GM12891 (cell line): Measurements from ENCODE around the gene VAV3.

Source experiments
- POLR2A ChIP-seq: IDR thresholded peaks from 2 replicates; pipeline ENCODE4 v1.6.1; 2011; ENCODE audit warnings: low read depth, low read length, control low read depth
- POLR2AphosphoS5 ChIP-seq: IDR thresholded peaks from 2 replicates; pipeline ENCODE4 v1.6.1; 2011; ENCODE audit warnings: low read depth, low read length, control low read depth
- POU2F2 ChIP-seq: IDR thresholded peaks from 2 replicates; pipeline ENCODE4 v1.6.1; 2011; ENCODE audit warnings: low read depth, mild to moderate bottlenecking, control low read depth, low read length, moderate library complexity
- SPI1 ChIP-seq: IDR thresholded peaks from 2 replicates; pipeline ENCODE4 v1.6.1; 2011; ENCODE audit warnings: low read depth, low read length, control low read depth
- TAF1 ChIP-seq: IDR thresholded peaks from 2 replicates; pipeline ENCODE4 v1.6.1; 2011; ENCODE audit warnings: low read depth, low read length, control low read depth

- TF ChIP-seq POLR2A: no peak
- no peak for TF ChIP-seq POLR2AphosphoS5
- no peak for TF ChIP-seq SPI1
- no peak for TF ChIP-seq TAF1
- TF ChIP-seq POU2F2: no peak
Observed at GRCh38 chr1:107941531-107941930, 23.4 kb downstream of the VAV3 start.
